HepG2 (cell line): ENCODE data around the gene CAMTA1. TPM values are rescaled to one million over a fixed set of nuclear protein-coding genes. Genes with fewer than 3 reads are reported as not detected.

Experiments used
- CAMTA2 ChIP-seq: sonication (generic); formaldehyde crosslinking; IDR thresholded peaks from 2 replicates; pipeline ENCODE4 v1.4.0; 2020; ENCODE audit warnings: mild to moderate bottlenecking, missing genetic modification reagents, borderline replicate concordance
- CEBPG ChIP-seq: IDR thresholded peaks from 2 replicates; pipeline ENCODE4 v1.6.1; 2016
- HDAC6 ChIP-seq: fragments of 200-600 bp; sonication (generic); IDR thresholded peaks from 2 replicates; pipeline ENCODE4 v1.7.0; 2017; ENCODE audit warnings: mild to moderate bottlenecking, antibody characterized with exemption, low read length, low read depth
- MAFF ChIP-seq: IDR thresholded peaks from 2 replicates; pipeline ENCODE4 v1.6.1; 2011; ENCODE audit warnings: low read depth, low read length, improper control_type of control experiment
- NAIF1 ChIP-seq: sonication (generic); formaldehyde crosslinking; IDR thresholded peaks from 2 replicates; pipeline ENCODE4 v1.5.0; 2020; ENCODE audit warnings: mild to moderate bottlenecking, missing genetic modification reagents, borderline replicate concordance
- THAP9 ChIP-seq: sonication (generic); formaldehyde crosslinking; IDR thresholded peaks from 2 replicates; pipeline ENCODE4; 2020; ENCODE audit warnings: missing genetic modification reagents, mild to moderate bottlenecking, borderline replicate concordance
- ZBTB25 ChIP-seq: IDR thresholded peaks from 2 replicates; pipeline ENCODE4 v1.6.1; 2018; ENCODE audit warnings: missing genetic modification reagents
- ZNF724P ChIP-seq: sonication (generic); formaldehyde crosslinking; IDR thresholded peaks from 2 replicates; pipeline ENCODE4 v1.8.0; 2022; ENCODE audit warnings: missing genetic modification reagents, borderline replicate concordance
- ZNF816 ChIP-seq: sonication (generic); formaldehyde crosslinking; IDR thresholded peaks from 2 replicates; pipeline ENCODE4 v1.8.0; 2022; ENCODE audit warnings: missing genetic modification reagents, mild to moderate bottlenecking, borderline replicate concordance
- ZNF841 ChIP-seq: sonication (generic); formaldehyde crosslinking; IDR thresholded peaks from 2 replicates; pipeline ENCODE4 v1.8.1; 2023; ENCODE audit warnings: missing genetic modification reagents, borderline replicate concordance
- polyA plus RNA-seq, 8 experiments: library from polyadenylated mRNA; depleted of rRNA in 3 of 8; stranded (reverse) in 7 of 8; unstranded in 1 of 8; fragments of >200 nt; fragmentation: Illumina TruSeq in 4 of 8; extraction: Trizol in 4 of 8; gene quantifications; 2 replicates each; pipeline versions ENCODE4 v1.2.1 to v1.2.3, GENCODE V29; 2011 to 2016; ENCODE audit warnings: low read depth in 4 of 8, missing spikeins in 1 of 8, mixed read lengths in 1 of 8; ENCODE audit not compliant: insufficient read depth in 1 of 8
- total RNA-seq, 5 experiments: library from RNA; depleted of rRNA; stranded (reverse); fragments of >200 nt; fragmentation: Illumina TruSeq; extraction: Trizol; gene quantifications; 2 replicates each; pipeline ENCODE4 v1.2.3, GENCODE V29; 2016; ENCODE audit warnings: low read depth in 1 of 5
- TF ChIP-seq, protein P1 (sequence below): sonication (generic); formaldehyde crosslinking; IDR thresholded peaks from 2 replicates; pipeline ENCODE4 v1.5.0; 2020; ENCODE audit warnings: mild to moderate bottlenecking, missing genetic modification reagents

Gene CAMTA1
- total and polyA plus RNA-seq, 2 of the 13 experiments (the other 11 are each of a cell fraction or from before 2014, with no cell fraction given) = 25.0 to 36.4 TPM

GRCh38 chr1:7407544-7407895 lies 622.3 kb downstream of the CAMTA1 start (continued):
- no peak for TF ChIP-seq THAP9 (CRISPR knock-in tag)
- TF ChIP-seq, protein P1, sequence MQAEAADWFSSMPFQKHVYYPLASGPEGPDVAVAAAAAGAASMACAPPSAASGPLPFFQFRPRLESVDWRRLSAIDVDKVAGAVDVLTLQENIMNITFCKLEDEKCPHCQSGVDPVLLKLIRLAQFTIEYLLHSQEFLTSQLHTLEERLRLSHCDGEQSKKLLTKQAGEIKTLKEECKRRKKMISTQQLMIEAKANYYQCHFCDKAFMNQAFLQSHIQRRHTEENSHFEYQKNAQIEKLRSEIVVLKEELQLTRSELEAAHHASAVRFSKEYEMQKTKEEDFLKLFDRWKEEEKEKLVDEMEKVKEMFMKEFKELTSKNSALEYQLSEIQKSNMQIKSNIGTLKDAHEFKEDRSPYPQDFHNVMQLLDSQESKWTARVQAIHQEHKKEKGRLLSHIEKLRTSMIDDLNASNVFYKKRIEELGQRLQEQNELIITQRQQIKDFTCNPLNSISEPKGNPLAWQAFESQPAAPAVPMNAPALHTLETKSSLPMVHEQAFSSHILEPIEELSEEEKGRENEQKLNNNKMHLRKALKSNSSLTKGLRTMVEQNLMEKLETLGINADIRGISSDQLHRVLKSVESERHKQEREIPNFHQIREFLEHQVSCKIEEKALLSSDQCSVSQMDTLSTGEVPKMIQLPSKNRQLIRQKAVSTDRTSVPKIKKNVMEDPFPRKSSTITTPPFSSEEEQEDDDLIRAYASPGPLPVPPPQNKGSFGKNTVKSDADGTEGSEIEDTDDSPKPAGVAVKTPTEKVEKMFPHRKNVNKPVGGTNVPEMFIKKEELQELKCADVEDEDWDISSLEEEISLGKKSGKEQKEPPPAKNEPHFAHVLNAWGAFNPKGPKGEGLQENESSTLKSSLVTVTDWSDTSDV (CRISPR knock-in tag) = no peak
- TF ChIP-seq MAFF = no peak
- no peak for TF ChIP-seq NAIF1
- no peak for TF ChIP-seq ZNF841 (CRISPR knock-in tag)
- TF ChIP-seq ZBTB25 (CRISPR knock-in tag) = no peak
- no peak for TF ChIP-seq CAMTA2
- TF ChIP-seq CEBPG (CRISPR knock-in tag) = no peak
- TF ChIP-seq ZNF724P = no peak
- no peak for TF ChIP-seq HDAC6
- no peak for TF ChIP-seq ZNF816
